K562 (cell line): ENCODE results near the gene SAMD13. TPM values are rescaled to one million over a fixed set of nuclear protein-coding genes. Genes with fewer than 3 reads are reported as not detected.

Experiments
- NRF1 ChIP-seq, 2 experiments: fragments of 450-650 bp; IDR thresholded peaks in 1 of 2; conservative IDR thresholded peaks in 1 of 2; 2 replicates each; pipeline ENCODE4 v1.6.1; 2014; ENCODE audit warnings: mild to moderate bottlenecking in 2 of 2
- RAD21 ChIP-seq, 2 experiments: fragments of 250-450 bp in 1 of 2; fragments of 450-650 bp in 1 of 2; sonication (Bioruptor Pico) in 1 of 2; formaldehyde crosslinking in 1 of 2; IDR thresholded peaks in 1 of 2; conservative IDR thresholded peaks in 1 of 2; 2 replicates each; pipeline versions ENCODE4 v1.4.0 to v1.8.0; 2020 to 2022; ENCODE audit warnings: mild to moderate bottlenecking in 2 of 2, moderate library complexity in 1 of 2
- RBM25 ChIP-seq: fragments of 200-400 bp; formaldehyde crosslinking; IDR thresholded peaks from 2 replicates; pipeline ENCODE4 v1.6.1; 2018; ENCODE audit warnings: low read length, low read depth, moderate library complexity; ENCODE audit not compliant: severe bottlenecking
- RHOXF2B ChIP-seq: fragments of 250-450 bp; sonication (Bioruptor Pico); conservative IDR thresholded peaks from 2 replicates; pipeline ENCODE4 v1.5.1; 2021
- SP1 ChIP-seq: sonication (generic); formaldehyde crosslinking; IDR thresholded peaks from 2 replicates; pipeline ENCODE4 v1.8.1; 2022; ENCODE audit warnings: mild to moderate bottlenecking, missing genetic modification reagents
- TBL1XR1 ChIP-seq, 2 experiments: IDR thresholded peaks; 2 replicates each; pipeline ENCODE4 v1.6.1; 2012; ENCODE audit warnings: improper control_type of control experiment in 2 of 2, low read length in 2 of 2, mild to moderate bottlenecking in 1 of 2
- TCF7 ChIP-seq: sonication (generic); IDR thresholded peaks from 2 replicates; pipeline ENCODE4 v1.6.1; 2016; ENCODE audit warnings: antibody characterized with exemption, borderline replicate concordance
- polyA plus RNA-seq, 8 experiments: library from polyadenylated mRNA; depleted of rRNA in 4 of 8; stranded (reverse) in 5 of 8; unstranded in 3 of 8; fragments of >200 nt; fragmentation: Nextera tagmentation in 2 of 8; fragmentation: Illumina TruSeq in 1 of 8; extraction: Ambion mirVana in 2 of 8; extraction: Trizol in 1 of 8; gene quantifications; 2 replicates each; pipeline versions ENCODE4 v1.2.1 to v1.2.3, GENCODE V29; 2011 to 2014; ENCODE audit warnings: inconsistent platforms in 1 of 8, missing spikeins in 1 of 8
- total RNA-seq, 7 experiments: library from RNA; depleted of rRNA in 6 of 7; stranded (reverse); fragments of >200 nt in 6 of 7; fragmentation: Illumina TruSeq in 2 of 7; extraction: Trizol in 2 of 7; gene quantifications; 2 replicates each; pipeline versions ENCODE4 v1.2.1 to v1.2.3, GENCODE V29; 2011 to 2021; ENCODE audit warnings: low replicate concordance in 1 of 7
- TF ChIP-seq, protein P1 (sequence below): IDR thresholded peaks from 3 replicates; pipeline ENCODE4 v1.6.1; 2011; ENCODE audit warnings: borderline replicate concordance, mild to moderate bottlenecking, moderate library complexity; ENCODE audit not compliant: insufficient read length; ENCODE audit errors: extremely low read depth
- TF ChIP-seq, protein P2 (sequence below): fragments of 450-650 bp; IDR thresholded peaks from 2 replicates; pipeline ENCODE4 v1.6.1; 2017; ENCODE audit warnings: antibody characterized with exemption
- TF ChIP-seq, protein P3 (sequence below): fragments of 450-650 bp; IDR thresholded peaks from 2 replicates; pipeline ENCODE4 v1.6.1; 2016; ENCODE audit warnings: mild to moderate bottlenecking
- TF ChIP-seq, protein P4 (sequence below): sonication (generic); formaldehyde crosslinking; IDR thresholded peaks from 2 replicates; pipeline ENCODE4 v1.8.0; 2022; ENCODE audit warnings: missing genetic modification reagents, mild to moderate bottlenecking, borderline replicate concordance
- TF ChIP-seq, protein P5 (sequence below): sonication (generic); formaldehyde crosslinking; IDR thresholded peaks from 2 replicates; pipeline ENCODE4 v1.4.0; 2020; ENCODE audit warnings: mild to moderate bottlenecking, missing genetic modification reagents

Gene SAMD13
- total and polyA plus RNA-seq, 9 of the 15 experiments (the other 6 are each of a cell fraction or from before 2014, with no cell fraction given): 0.78 to 2.7 (median 1.00) TPM

DNA sequence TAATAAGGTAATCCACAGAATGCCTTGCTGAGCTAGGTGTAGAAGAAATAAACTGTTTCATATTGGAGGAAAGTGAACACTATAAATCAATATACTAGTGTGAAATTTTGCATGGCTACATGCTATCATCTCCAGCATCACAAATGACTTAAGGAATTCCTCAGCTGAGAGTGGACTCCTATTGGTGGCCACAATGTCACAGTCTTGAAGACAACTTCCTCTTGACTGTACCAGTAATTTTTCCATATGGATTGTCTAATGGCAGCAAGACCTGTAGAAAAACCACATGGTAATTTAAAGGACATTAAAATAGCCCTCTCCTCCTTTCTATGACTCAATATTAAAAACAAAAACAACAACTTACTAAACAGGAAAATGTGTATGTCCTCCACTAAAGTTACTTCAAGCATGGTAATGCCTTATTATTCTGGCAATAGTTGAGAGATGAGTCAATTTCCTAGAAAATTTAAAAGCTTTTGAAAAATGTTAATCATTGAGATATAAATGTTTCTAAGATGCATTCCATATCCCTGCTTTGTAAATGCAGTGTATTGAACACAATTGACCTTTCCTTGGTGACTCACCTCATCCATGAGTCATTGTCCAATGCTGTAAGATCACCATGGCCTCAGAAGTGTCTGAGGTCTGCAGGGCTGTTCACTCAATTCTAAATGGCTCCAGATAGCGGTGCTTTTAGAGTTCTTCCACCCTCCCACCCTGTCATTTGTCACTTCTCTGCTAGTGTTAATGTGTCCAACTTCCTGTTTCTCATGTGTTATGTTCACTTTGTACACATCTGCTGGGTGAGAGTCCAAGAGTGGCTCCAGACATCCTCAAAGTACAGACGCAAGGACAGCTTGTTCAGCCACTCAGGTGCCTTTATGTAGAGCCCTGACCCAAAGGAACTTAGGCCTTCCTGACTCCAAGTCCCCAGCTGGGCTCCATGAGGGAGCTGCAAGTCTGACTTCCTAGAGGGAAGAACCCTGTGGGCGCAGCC is 64.0 kb downstream of the SAMD13 start (continued):
- TF ChIP-seq, protein P1, sequence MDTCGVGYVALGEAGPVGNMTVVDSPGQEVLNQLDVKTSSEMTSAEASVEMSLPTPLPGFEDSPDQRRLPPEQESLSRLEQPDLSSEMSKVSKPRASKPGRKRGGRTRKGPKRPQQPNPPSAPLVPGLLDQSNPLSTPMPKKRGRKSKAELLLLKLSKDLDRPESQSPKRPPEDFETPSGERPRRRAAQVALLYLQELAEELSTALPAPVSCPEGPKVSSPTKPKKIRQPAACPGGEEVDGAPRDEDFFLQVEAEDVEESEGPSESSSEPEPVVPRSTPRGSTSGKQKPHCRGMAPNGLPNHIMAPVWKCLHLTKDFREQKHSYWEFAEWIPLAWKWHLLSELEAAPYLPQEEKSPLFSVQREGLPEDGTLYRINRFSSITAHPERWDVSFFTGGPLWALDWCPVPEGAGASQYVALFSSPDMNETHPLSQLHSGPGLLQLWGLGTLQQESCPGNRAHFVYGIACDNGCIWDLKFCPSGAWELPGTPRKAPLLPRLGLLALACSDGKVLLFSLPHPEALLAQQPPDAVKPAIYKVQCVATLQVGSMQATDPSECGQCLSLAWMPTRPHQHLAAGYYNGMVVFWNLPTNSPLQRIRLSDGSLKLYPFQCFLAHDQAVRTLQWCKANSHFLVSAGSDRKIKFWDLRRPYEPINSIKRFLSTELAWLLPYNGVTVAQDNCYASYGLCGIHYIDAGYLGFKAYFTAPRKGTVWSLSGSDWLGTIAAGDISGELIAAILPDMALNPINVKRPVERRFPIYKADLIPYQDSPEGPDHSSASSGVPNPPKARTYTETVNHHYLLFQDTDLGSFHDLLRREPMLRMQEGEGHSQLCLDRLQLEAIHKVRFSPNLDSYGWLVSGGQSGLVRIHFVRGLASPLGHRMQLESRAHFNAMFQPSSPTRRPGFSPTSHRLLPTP: no peak
- TF ChIP-seq RHOXF2B (CRISPR knock-in tag) (no peak), TBL1XR1 (IDR thresholded peaks at IDR 0.05; ENCODE audit: low read length in 2 of 2) (no peak), RBM25 (no peak), NRF1 (conservative IDR thresholded peaks at IDR 0.05 in 1 of 2, IDR thresholded peaks at IDR 0.05 in 1 of 2) (no peak), SP1 (CRISPR knock-in tag) (no peak), TCF7 (no peak), RAD21 (CRISPR knock-in tag; conservative IDR thresholded peaks at IDR 0.05 in 1 of 2, IDR thresholded peaks at IDR 0.05 in 1 of 2) (peak in 1 of 2 experiments; percentile 29; a peak in 1 of 4 replicates)
- TF ChIP-seq, protein P2, sequence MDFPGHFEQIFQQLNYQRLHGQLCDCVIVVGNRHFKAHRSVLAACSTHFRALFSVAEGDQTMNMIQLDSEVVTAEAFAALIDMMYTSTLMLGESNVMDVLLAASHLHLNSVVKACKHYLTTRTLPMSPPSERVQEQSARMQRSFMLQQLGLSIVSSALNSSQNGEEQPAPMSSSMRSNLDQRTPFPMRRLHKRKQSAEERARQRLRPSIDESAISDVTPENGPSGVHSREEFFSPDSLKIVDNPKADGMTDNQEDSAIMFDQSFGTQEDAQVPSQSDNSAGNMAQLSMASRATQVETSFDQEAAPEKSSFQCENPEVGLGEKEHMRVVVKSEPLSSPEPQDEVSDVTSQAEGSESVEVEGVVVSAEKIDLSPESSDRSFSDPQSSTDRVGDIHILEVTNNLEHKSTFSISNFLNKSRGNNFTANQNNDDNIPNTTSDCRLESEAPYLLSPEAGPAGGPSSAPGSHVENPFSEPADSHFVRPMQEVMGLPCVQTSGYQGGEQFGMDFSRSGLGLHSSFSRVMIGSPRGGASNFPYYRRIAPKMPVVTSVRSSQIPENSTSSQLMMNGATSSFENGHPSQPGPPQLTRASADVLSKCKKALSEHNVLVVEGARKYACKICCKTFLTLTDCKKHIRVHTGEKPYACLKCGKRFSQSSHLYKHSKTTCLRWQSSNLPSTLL: no peak
- TF ChIP-seq, protein P3, sequence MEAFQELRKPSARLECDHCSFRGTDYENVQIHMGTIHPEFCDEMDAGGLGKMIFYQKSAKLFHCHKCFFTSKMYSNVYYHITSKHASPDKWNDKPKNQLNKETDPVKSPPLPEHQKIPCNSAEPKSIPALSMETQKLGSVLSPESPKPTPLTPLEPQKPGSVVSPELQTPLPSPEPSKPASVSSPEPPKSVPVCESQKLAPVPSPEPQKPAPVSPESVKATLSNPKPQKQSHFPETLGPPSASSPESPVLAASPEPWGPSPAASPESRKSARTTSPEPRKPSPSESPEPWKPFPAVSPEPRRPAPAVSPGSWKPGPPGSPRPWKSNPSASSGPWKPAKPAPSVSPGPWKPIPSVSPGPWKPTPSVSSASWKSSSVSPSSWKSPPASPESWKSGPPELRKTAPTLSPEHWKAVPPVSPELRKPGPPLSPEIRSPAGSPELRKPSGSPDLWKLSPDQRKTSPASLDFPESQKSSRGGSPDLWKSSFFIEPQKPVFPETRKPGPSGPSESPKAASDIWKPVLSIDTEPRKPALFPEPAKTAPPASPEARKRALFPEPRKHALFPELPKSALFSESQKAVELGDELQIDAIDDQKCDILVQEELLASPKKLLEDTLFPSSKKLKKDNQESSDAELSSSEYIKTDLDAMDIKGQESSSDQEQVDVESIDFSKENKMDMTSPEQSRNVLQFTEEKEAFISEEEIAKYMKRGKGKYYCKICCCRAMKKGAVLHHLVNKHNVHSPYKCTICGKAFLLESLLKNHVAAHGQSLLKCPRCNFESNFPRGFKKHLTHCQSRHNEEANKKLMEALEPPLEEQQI: no peak
- TF ChIP-seq, protein P4, sequence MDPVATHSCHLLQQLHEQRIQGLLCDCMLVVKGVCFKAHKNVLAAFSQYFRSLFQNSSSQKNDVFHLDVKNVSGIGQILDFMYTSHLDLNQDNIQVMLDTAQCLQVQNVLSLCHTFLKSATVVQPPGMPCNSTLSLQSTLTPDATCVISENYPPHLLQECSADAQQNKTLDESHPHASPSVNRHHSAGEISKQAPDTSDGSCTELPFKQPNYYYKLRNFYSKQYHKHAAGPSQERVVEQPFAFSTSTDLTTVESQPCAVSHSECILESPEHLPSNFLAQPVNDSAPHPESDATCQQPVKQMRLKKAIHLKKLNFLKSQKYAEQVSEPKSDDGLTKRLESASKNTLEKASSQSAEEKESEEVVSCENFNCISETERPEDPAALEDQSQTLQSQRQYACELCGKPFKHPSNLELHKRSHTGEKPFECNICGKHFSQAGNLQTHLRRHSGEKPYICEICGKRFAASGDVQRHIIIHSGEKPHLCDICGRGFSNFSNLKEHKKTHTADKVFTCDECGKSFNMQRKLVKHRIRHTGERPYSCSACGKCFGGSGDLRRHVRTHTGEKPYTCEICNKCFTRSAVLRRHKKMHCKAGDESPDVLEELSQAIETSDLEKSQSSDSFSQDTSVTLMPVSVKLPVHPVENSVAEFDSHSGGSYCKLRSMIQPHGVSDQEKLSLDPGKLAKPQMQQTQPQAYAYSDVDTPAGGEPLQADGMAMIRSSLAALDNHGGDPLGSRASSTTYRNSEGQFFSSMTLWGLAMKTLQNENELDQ (CRISPR knock-in tag): no peak
- TF ChIP-seq, protein P5, sequence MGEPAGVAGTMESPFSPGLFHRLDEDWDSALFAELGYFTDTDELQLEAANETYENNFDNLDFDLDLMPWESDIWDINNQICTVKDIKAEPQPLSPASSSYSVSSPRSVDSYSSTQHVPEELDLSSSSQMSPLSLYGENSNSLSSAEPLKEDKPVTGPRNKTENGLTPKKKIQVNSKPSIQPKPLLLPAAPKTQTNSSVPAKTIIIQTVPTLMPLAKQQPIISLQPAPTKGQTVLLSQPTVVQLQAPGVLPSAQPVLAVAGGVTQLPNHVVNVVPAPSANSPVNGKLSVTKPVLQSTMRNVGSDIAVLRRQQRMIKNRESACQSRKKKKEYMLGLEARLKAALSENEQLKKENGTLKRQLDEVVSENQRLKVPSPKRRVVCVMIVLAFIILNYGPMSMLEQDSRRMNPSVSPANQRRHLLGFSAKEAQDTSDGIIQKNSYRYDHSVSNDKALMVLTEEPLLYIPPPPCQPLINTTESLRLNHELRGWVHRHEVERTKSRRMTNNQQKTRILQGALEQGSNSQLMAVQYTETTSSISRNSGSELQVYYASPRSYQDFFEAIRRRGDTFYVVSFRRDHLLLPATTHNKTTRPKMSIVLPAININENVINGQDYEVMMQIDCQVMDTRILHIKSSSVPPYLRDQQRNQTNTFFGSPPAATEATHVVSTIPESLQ: no peak
